Stimulated activated CD8-positive, alpha-beta memory T cell treated with anti-CD3 and anti-CD28 coated beads, Interleukin-7, amount 100 ng/mL, for 48 hours (primary cell): ENCODE results near the gene ZBTB20.

Experiments
- DNase-seq, 2 donors: peaks; one replicate each; pipeline ENCODE4 v3.0.0-alpha.2; 2020; ENCODE audit warnings: low read depth in 1 of 2; ENCODE audit errors: extremely low read depth in 1 of 2

ZBTB20 gene

GRCh38 chr3:114504941-114505628 is 642.0 kb downstream of the ZBTB20 start:
- DNase-seq, result no peak

- no peak for DNase-seq
Measured at GRCh38 chr3:114502204-114502603, 644.9 kb downstream of the ZBTB20 start.

GRCh38 chr3:114499976-114500375 is 647.1 kb downstream of the ZBTB20 start:
- DNase-seq, result no peak

- no peak for DNase-seq
Measured at GRCh38 chr3:114498539-114499370, 648.3 kb downstream of the ZBTB20 start.

- DNase-seq, result no peak
Measured at GRCh38 chr3:114496874-114497273, 650.2 kb downstream of the ZBTB20 start.

GRCh38 chr3:114496466-114496865 is 650.6 kb downstream of the ZBTB20 start:
- DNase-seq, result no peak

GRCh38 chr3:114496021-114496434 is 651.1 kb downstream of the ZBTB20 start:
- no peak for DNase-seq

GRCh38 chr3:114494498-114494897 is 652.6 kb downstream of the ZBTB20 start:
- no peak for DNase-seq

- no peak for DNase-seq
Measured at GRCh38 chr3:114490829-114491228, 656.3 kb downstream of the ZBTB20 start.

- DNase-seq, result no peak
Measured at GRCh38 chr3:114487502-114487901, 659.6 kb downstream of the ZBTB20 start.

GRCh38 chr3:114484919-114485318 is 662.2 kb downstream of the ZBTB20 start:
- DNase-seq, result no peak

- DNase-seq, result no peak
Measured at GRCh38 chr3:114481113-114481512, 666.0 kb downstream of the ZBTB20 start.

- DNase-seq, result no peak
Measured at GRCh38 chr3:114480442-114480841, 666.6 kb downstream of the ZBTB20 start.

GRCh38 chr3:114478801-114479200 is 668.3 kb downstream of the ZBTB20 start:
- no peak for DNase-seq

- DNase-seq, result no peak
Measured at GRCh38 chr3:114476511-114476910, 670.6 kb downstream of the ZBTB20 start.

- no peak for DNase-seq
Measured at GRCh38 chr3:114471478-114471877, 675.6 kb downstream of the ZBTB20 start.

- DNase-seq, result no peak
Measured at GRCh38 chr3:114469070-114469469, 678.0 kb downstream of the ZBTB20 start.

GRCh38 chr3:114466816-114467215 is 680.3 kb downstream of the ZBTB20 start:
- DNase-seq, result no peak

- no peak for DNase-seq
Measured at GRCh38 chr3:114466251-114466650, 680.8 kb downstream of the ZBTB20 start.

GRCh38 chr3:114464548-114464947 is 682.5 kb downstream of the ZBTB20 start:
- DNase-seq, result no peak

- DNase-seq, result no peak
Measured at GRCh38 chr3:114462750-114463149, 684.3 kb downstream of the ZBTB20 start.

GRCh38 chr3:114460459-114460858 is 686.6 kb downstream of the ZBTB20 start:
- no peak for DNase-seq
